GM18909 (cell line): ENCODE measurements around the gene MTA2.

Source experiments
- ATAC-seq: cut with Tn5 transposase; IDR thresholded peaks from one replicate; pipeline ENCODE4 v1.9.1; 2021; ENCODE audit warnings: mild to moderate bottlenecking; ENCODE audit not compliant: unreplicated experiment, poor library complexity

Gene MTA2

DNA sequence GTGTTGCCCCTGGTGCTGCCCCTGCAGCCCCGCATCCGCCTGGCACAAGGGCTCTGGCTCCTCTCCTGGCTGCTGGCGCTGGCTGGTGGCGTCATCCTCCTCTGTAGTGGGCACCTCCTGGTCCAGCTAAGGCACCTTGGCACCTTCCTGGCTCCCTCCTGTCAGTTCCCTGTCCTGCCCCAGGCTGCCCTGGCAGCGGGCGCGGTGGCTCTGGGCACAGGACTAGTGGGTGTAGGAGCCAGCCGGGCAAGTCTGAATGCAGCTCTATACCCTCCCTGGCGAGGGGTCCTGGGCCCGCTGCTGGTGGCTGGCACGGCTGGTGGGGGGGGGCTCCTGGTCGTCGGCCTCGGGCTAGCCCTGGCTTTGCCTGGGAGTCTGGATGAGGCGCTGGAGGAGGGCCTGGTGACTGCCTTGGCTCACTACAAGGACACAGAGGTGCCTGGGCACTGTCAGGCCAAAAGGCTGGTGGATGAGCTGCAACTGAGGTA, 11.7 kb upstream of the MTA2 start:
- ATAC-seq = no peak

GRCh38 chr11:62612366-62613290, 11.0 kb upstream of the MTA2 start, which contains the start of the genes EML3 and ROM1:
Gene EML3 (minus strand): TSS chr11:62612775. CDS start chr11:62612457, 318 bp downstream.
Gene ROM1 (plus strand): TSS chr11:62613257. CDS start chr11:62613282, 25 bp downstream.
- peak; percentile 66 for ATAC-seq

DNA sequence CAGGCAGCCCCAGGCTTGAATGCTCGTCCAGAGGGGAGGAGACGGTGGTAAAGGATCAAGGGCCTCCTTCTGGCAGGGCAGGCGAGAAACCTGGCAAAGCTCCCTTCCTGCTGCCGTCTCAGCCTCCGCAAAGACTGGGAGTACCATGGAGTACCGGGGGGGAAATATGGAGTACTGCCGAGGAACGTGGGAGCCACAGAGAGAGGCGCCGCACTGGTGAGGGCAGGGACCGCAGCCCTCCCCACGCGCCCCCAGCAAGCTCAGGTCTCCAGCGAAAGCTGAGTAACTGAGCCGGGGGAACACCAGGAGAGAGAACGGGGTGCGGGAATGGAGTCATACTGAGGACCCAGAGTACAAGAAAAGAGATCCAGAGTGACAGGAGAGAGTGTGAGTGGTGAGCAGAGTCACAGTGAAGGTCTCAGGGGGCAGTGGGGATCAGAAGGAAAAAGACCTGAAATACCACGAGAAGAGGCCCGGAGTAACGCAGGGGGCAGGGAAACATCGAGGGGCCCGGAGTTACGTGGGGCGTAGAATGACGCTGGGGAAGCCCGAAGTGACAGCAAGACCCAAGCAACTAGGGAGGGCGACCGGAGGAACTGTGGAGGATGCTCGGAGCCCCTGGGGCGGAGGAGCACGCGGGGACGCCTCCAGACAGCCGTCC, 10.2 kb upstream of the MTA2 start:
- ATAC-seq = peak; percentile 2

DNA sequence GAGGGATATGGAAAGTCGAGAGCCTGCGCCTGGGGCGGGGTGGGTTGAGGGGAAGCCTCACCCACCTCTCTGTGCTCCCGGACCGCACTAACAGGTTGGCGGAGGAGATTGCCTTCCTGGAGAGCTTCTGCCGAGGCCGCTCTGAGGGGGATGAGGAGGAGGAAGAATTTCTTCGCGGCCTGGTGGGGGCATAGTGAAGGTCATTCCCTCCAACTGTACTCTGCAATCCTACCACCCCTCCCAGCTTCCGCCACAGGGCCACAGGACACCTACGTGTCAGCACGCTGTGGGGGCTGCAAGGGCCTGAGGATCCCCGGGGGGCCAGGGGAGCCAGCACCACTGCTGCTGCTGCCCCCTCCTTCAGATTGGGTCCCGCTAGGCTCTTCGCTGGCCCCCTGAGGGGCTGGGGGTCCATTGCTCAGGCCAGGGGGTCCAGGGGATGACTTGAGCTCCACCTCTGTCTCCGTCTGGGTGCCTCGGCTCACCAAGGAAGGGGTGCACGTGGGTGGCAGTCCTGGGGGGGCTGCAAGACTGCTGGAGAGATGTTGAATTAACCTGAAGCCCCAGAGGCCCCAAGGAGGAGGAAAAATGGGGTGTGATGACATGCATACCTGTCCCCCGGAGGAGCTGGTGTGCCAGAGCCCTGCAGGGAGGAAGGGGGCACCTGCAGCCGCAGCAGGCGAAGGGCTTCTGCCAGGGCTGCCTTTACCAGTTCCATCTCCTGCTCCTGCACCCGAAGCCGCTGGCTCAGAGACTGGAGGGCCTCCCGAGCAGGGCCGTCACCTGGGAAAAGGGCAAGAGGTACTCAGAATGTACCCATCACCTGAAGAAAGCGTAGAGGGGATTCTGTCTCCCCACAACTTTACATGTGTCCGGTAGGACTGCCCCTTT, 9.4 kb upstream of the MTA2 start:
- no peak for ATAC-seq

DNA sequence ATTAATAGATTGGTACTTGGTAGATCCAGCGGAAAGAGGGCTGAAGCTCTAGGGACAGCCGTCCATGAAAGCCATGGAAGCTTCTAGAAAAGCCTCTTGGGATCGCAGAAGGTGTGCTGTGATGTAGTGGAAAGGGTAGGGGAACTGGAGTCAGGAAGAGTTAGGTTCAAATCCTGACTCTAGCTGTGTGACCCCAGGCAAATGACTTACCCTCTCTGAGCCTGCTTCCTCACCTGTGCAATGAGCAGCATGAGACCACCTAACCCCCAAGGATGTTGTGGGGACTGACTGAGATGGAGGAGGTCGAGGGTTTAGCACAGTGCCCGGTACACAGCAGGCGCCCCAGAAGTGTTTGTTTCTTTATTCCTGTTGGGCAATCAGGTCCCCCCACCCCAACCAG, 8.7 kb upstream of the MTA2 start:
- no peak for ATAC-seq

- no peak for ATAC-seq
Observed at GRCh38 chr11:62608776-62609175, 7.1 kb upstream of the MTA2 start.

GRCh38 chr11:62607714-62608113, 6.0 kb upstream of the MTA2 start:
- ATAC-seq = no peak

DNA sequence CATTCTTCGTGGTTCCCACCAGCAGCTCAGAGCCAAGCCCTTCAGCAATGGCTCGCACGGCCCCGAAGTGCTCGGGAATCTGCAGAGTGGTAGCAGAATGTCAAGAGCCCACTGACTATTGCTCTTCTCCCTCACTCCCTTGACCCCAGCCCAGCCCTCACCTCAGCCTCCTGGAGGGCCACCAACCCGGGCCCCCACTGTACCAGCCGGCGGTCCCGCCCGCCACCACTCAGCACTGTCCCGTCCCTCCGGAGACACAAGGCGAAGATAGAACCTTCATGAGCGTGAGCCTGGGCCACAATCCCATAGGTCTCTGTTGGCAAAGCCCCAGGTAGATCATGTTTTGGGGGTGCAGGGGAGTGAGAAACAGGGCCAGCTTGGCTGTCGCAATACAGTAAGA, 4.2 kb upstream of the MTA2 start:
- ATAC-seq = no peak

GRCh38 chr11:62605467-62605866, 3.8 kb upstream of the MTA2 start:
- no peak for ATAC-seq

DNA sequence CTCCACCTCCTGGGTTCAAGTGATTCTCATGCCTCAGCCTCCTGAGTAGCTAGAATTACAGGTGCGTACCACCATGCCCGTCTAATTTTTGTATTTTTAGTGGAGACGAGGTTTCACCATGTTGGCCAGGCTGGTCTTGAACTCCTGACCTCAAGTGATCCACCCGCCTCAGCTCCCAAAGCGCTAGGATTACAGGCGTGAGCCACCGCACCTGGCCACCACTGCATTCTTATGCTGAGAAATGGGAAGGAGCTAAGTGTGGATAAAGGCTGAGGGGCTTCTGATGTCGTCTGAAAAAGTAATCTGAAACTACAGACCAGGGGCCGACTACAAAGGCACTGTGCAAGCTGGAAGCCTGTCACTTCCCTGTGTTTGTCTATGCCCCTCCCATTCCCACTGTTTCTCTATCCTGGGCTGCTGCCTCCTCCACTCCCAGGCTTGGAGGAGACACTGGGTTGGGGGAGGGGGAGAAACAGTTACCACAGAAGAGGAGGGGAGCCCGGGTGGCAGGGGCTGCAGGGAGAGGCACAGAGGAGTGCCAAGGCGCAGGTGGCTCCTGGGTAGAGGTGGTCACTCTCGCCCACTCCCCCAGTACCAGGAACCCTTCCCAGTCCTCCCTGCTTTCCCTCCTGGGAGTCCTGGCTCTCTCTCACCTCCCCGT, 2.9 kb upstream of the MTA2 start:
- ATAC-seq = no peak

- ATAC-seq = no peak
Observed at GRCh38 chr11:62603776-62604299, 2.2 kb upstream of the MTA2 start.

- ATAC-seq = no peak
Observed at GRCh38 chr11:62603072-62603408, 1.4 kb upstream of the MTA2 start.

DNA sequence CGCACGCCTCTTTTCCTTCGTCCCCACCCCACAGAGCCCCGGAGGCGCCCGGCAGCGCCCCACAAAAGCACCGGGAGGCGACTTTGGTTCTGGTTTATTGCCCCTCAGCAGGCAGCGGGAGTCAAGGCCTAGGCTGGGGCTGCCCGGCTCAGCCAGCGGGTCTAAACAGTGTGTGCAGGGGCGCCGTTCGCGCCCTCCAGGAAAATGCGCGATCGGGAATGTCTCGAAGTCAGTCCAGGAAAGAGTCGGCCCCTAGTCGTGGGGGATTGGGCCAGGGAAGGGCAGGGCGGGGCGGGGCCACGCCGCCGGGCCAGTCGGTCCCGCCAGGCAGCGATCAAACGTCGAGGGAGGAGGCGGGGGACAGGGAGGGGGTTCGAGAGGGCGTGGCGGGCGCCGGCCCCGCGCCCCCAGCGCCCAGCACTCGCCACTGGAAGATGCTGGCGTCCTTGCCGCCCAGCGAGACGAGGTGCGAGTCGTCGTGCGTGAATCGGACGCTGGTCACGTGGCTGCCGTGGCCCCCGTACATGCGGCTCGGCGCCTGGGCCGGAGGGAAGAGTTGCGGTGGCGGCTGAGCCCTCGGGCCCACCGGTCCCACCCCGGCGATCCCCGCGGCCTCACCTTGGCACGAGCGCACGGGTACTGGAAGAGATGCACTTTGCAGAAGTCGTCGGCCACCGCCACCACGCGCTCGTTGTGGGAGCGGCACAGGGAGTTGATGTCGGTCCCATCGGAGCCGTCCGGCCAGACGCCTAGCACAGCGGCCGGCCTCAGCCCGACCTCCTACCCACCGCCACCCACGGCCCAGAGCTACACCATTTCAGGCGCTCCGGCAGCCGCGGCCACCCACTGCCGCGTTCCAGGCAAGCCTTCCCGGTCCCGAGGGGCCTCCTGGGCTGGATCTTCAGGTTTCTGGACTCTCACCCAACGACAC, 741 bp upstream of the MTA2 start:
- ATAC-seq = no peak

GRCh38 chr11:62601122-62601371, 618 bp downstream of the MTA2 start:
- ATAC-seq = no peak

- ATAC-seq = no peak
Observed at GRCh38 chr11:62600367-62601121, 1.1 kb downstream of the MTA2 start.

DNA sequence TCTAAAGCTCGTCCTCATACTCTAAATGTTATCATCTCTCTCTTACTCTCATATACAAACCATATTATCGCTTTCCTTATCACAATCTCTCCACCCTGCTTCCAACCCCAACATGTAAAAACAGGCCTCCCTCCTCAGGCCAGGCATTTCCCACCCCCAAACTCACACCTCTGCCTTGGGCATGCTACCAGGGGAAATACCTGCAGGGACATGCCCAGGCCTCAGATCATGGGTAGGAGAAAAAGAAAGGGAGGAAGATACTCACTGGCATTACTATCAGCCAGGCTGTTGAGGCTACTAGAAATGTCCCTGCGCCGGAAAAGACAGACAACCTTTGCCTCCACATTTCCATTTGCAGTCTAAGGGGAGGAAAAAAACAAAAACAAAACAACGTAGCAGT, 1.8 kb downstream of the MTA2 start:
- ATAC-seq = no peak

- ATAC-seq = peak; percentile 50
Observed at GRCh38 chr11:62599069-62599696, 2.5 kb downstream of the MTA2 start.

DNA sequence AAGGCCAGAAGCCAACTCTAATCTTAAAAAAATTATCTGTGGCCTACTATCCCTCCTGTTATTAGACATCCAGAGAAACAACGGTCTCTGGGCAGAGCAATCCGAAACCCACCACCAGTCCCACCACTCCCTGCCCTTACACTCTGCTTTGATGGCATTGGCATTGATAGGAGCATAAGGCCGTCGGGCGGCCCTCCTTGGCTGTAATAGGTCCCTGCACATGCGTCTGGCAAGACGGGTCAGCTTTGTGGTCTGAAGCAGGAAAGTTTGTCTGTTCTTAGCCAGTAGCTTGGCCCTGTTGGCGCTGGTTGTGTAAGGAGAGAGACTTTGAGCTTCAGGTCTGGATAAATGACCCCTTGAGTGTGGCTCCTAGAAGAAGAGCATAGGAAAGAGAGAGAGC, 6.5 kb downstream of the MTA2 start:
- no peak for ATAC-seq
